ENCODE data around the gene SUSD1. TPM values are rescaled to one million over a fixed set of nuclear protein-coding genes. Genes with fewer than 3 reads are reported as not detected.

SUSD1 gene
- total and polyA plus RNA-seq, 10 donors, result 4.4 to 26.8 (median 20.2) TPM

- H3K36me3 ChIP-seq, result peaks cover 0 to 30% (median 0%) of the 10 kb centered on the region in 6 donors
- peak overlapping the region in 1 of 8 donors; percentile 40 for H3K4me3 ChIP-seq
- no peaks in the 10 kb centered on the region for H3K27me3 ChIP-seq (replicated peaks in 1 of 7)
- no peak for DNase-seq
- intact Hi-C loops (cut with DNase I; ENCODE audit: low total_unique reads), result loop anchor here (5.0 to 10.0 kb wide), 2 partner anchors 175 to 307 kb away; partner anchors contain the start of gene UGCG
- H3K27ac ChIP-seq, result peak overlapping the region in 7 of 8 donors; percentile 20 to 86 (median 76)
- H3K9me3 ChIP-seq, result no peaks in the 10 kb centered on the region
- H3K4me1 ChIP-seq, result peaks cover 4 to 53% (median 32%) of the 10 kb centered on the region in 6 donors
- 74 to 77% (median 76%) methylated on average over 15 of the region's 15 CpGs for WGBS, 5 donors
- TF ChIP-seq CTCF (IDR thresholded peaks at IDR 0.05 in 8 of 11, conservative IDR thresholded peaks at IDR 0.05 in 3 of 11), result no peak
- TF ChIP-seq POLR2A (IDR thresholded peaks at IDR 0.05), result no peak
- peak in 1 of 3 donors; percentile 40 for TF ChIP-seq POLR2AphosphoS5 (IDR thresholded peaks at IDR 0.05)
Measured at GRCh38 chr9:112069318-112070169, 105.6 kb downstream of the SUSD1 start.

- peaks cover 0 to 30% (median 0%) of the 10 kb centered on the region in 6 donors for H3K36me3 ChIP-seq
- no peaks in the 10 kb centered on the region for H3K9me3 ChIP-seq
- intact Hi-C loops (cut with DNase I; ENCODE audit: low total_unique reads), result no loop called here
- WGBS, 5 donors, result 76 to 89% (median 87%) methylated on average over 14 of the region's 14 CpGs
- peaks cover 8 to 63% (median 28%) of the 10 kb centered on the region in 6 donors for H3K4me1 ChIP-seq
- DNase-seq, result no peak
- H3K4me3 ChIP-seq, result no peak overlapping the region
- TF ChIP-seq POLR2A (IDR thresholded peaks at IDR 0.05) (no peak), POLR2AphosphoS5 (IDR thresholded peaks at IDR 0.05) (peak in 1 of 3 donors; percentile 9), CTCF (IDR thresholded peaks at IDR 0.05 in 8 of 11, conservative IDR thresholded peaks at IDR 0.05 in 3 of 11) (no peak)
- no peak overlapping the region for H3K27ac ChIP-seq
- no peaks in the 10 kb centered on the region for H3K27me3 ChIP-seq (replicated peaks in 1 of 7)
Measured at GRCh38 chr9:112065806-112066606, 109.1 kb downstream of the SUSD1 start.

- WGBS, 5 donors, result 94 to 98% (median 97%) methylated on average over 5 of the region's 5 CpGs
- TF ChIP-seq POLR2A (IDR thresholded peaks at IDR 0.05), result no peak
- no peak for TF ChIP-seq POLR2AphosphoS5 (IDR thresholded peaks at IDR 0.05)
- TF ChIP-seq CTCF (IDR thresholded peaks at IDR 0.05 in 8 of 11, conservative IDR thresholded peaks at IDR 0.05 in 3 of 11), result no peak
- Histone ChIP-seq H3K4me3 (no peak overlapping the region), H3K36me3 (peaks cover 0 to 23% (median 0%) of the 10 kb centered on the region in 6 donors), H3K27ac (peak overlapping the region in 1 of 8 donors; percentile 81), H3K27me3 (replicated peaks in 1 of 7) (no peaks in the 10 kb centered on the region), H3K4me1 (peaks cover 10 to 63% (median 33%) of the 10 kb centered on the region in 6 donors), H3K9me3 (no peaks in the 10 kb centered on the region)
- intact Hi-C loops (cut with DNase I; ENCODE audit: low total_unique reads), result no loop called here
- no peak for DNase-seq
Measured at GRCh38 chr9:112064871-112065270, 110.2 kb downstream of the SUSD1 start.

Measured in spleen (tissue), 11 donors.